Measurements from ENCODE around the gene TNIK. TPM values are rescaled to one million over a fixed set of nuclear protein-coding genes. Genes with fewer than 3 reads are reported as not detected.

TNIK gene
- total and polyA plus RNA-seq, 3 donors from 2014 or later, result 39.3 to 99.6 (median 83.5) TPM

GRCh38 chr3:171476532-171477102 lies 16.4 kb upstream of the TNIK start:
- Histone ChIP-seq H3K27me3 (no peaks in the 10 kb centered on the region), H3K9me3 (no peaks in the 10 kb centered on the region), H3K27ac (no peak overlapping the region), H3K4me1 (peaks cover 2% of the 10 kb centered on the region), H3K4me3 (no peak overlapping the region), H3K36me3 (ENCODE audit: low read depth, missing control alignments) (no peaks in the 10 kb centered on the region)
- no peak for TF ChIP-seq POLR2A (IDR thresholded peaks at IDR 0.05)
- no peak for DNase-seq
- intact Hi-C loops (cut with DNase I; ENCODE audit: low total_unique reads), result no loop called here

GRCh38 chr3:171472552-171472951 lies 12.3 kb upstream of the TNIK start:
- no peaks in the 10 kb centered on the region for H3K36me3 ChIP-seq (ENCODE audit: low read depth, missing control alignments)
- WGBS, 2 donors, result 94 to 95% methylated on average over 2 of the region's 2 CpGs
- H3K4me1 ChIP-seq, result peaks cover 7% of the 10 kb centered on the region
- H3K4me3 ChIP-seq, result no peak overlapping the region
- intact Hi-C loops (cut with DNase I; ENCODE audit: low total_unique reads), result no loop called here
- no peaks in the 10 kb centered on the region for H3K27me3 ChIP-seq
- TF ChIP-seq, protein P1, sequence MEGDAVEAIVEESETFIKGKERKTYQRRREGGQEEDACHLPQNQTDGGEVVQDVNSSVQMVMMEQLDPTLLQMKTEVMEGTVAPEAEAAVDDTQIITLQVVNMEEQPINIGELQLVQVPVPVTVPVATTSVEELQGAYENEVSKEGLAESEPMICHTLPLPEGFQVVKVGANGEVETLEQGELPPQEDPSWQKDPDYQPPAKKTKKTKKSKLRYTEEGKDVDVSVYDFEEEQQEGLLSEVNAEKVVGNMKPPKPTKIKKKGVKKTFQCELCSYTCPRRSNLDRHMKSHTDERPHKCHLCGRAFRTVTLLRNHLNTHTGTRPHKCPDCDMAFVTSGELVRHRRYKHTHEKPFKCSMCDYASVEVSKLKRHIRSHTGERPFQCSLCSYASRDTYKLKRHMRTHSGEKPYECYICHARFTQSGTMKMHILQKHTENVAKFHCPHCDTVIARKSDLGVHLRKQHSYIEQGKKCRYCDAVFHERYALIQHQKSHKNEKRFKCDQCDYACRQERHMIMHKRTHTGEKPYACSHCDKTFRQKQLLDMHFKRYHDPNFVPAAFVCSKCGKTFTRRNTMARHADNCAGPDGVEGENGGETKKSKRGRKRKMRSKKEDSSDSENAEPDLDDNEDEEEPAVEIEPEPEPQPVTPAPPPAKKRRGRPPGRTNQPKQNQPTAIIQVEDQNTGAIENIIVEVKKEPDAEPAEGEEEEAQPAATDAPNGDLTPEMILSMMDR (IDR thresholded peaks at IDR 0.05), result no peak
- TF ChIP-seq POLR2A (IDR thresholded peaks at IDR 0.05), result no peak
- no peak overlapping the region for H3K27ac ChIP-seq
- H3K9me3 ChIP-seq, result no peaks in the 10 kb centered on the region
- no peak for DNase-seq

DNA sequence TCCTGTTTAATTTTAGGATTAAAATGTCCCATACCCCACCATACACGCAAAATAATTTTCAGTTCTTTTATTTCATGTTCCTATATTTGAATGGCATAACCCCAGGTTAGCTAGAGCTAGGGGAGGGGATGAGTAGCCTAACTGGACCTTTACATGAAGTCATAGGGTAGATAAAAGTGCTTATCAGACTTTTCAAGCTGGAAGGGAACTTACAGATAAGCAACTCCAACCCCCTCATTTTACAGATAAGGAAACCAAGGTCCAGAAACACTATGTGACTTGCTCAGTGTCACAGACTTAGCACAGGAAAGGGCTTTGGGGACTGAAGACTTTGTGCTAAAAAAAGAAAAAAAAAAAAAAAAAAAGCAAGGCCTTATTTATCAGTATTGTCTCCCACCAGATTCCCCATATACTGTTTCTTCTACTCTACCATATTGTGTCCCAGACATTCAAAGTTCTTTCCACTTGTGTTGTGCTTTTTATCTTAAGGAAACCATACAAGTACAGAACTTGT lies 10.6 kb upstream of the TNIK start:
- no peak for DNase-seq
- Histone ChIP-seq H3K36me3 (ENCODE audit: low read depth, missing control alignments) (no peaks in the 10 kb centered on the region), H3K4me1 (peaks cover 7% of the 10 kb centered on the region), H3K4me3 (no peak overlapping the region), H3K27me3 (no peaks in the 10 kb centered on the region), H3K27ac (peak overlapping the region in 1 of 2 donors; percentile 13), H3K9me3 (no peaks in the 10 kb centered on the region)
- whole genome bisulfite sequencing, 2 donors, result 54 to 75% methylated on average over 1 of the region's 1 CpG
- intact Hi-C loops (cut with DNase I; ENCODE audit: low total_unique reads), result no loop called here
- no peak for TF ChIP-seq POLR2A (IDR thresholded peaks at IDR 0.05)
- TF ChIP-seq, protein P1 (IDR thresholded peaks at IDR 0.05), result no peak

GRCh38 chr3:171469376-171469775 lies 9.2 kb upstream of the TNIK start:
- no peak for TF ChIP-seq POLR2A (IDR thresholded peaks at IDR 0.05)
- TF ChIP-seq, protein P1 (IDR thresholded peaks at IDR 0.05), result no peak
- H3K4me3 ChIP-seq, result no peak overlapping the region
- no peaks in the 10 kb centered on the region for H3K36me3 ChIP-seq (ENCODE audit: low read depth, missing control alignments)
- H3K4me1 ChIP-seq, result peaks cover 5% of the 10 kb centered on the region
- no peaks in the 10 kb centered on the region for H3K27me3 ChIP-seq
- H3K27ac ChIP-seq, result no peak overlapping the region
- WGBS, 2 donors, result 87 to 90% methylated on average over 3 of the region's 3 CpGs
- no peaks in the 10 kb centered on the region for H3K9me3 ChIP-seq
- intact Hi-C loops (cut with DNase I; ENCODE audit: low total_unique reads), result no loop called here
- DNase-seq, result no peak

DNA sequence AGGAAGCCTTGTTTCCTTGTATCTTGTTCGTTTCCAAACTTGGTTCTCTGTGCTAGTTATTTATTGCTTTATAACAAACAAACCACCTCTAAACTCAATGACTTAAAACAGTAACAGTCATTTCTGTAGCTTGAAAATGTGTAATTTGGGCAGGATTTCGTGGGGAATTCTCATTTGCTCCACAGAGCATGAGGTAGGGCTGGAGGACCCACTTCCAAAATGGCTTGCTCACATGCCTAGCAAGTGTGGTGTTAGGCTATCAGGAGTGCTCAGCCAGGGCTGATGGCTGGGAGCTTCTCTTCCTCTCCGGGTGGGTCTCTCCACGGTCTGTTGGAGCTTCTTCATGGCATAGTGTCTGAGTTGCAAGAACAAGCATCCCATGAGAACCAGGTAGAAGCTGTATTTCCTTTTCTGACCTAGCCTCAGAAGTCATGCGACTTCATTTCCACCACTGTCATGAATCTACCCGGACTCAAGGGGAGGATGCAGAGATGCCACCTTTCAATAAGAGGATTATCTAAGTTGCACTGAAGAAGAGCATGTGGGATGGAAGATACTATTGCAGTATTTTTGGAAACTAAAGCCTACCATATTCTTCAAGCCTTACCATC lies 8.2 kb upstream of the TNIK start:
- Histone ChIP-seq H3K9me3 (no peaks in the 10 kb centered on the region), H3K27me3 (no peaks in the 10 kb centered on the region), H3K4me3 (no peak overlapping the region), H3K36me3 (ENCODE audit: low read depth, missing control alignments) (no peaks in the 10 kb centered on the region), H3K4me1 (peaks cover 5% of the 10 kb centered on the region), H3K27ac (no peak overlapping the region)
- DNase-seq, result no peak
- intact Hi-C loops (cut with DNase I; ENCODE audit: low total_unique reads), result no loop called here
- no peak for TF ChIP-seq POLR2A (IDR thresholded peaks at IDR 0.05)
- TF ChIP-seq, protein P1 (IDR thresholded peaks at IDR 0.05), result no peak
- WGBS, 2 donors, result 78 to 91% methylated on average over 5 to 6 of the region's 6 CpGs
